ENCODE results near the gene TBXAS1. TPM values are rescaled to one million over a fixed set of nuclear protein-coding genes. Genes with fewer than 3 reads are reported as not detected.

Gene TBXAS1
- polyA plus RNA-seq, 1 donor from 2014 or later: 0.93 TPM

- Histone ChIP-seq H3K9ac (ENCODE audit: low read length) (no peak overlapping the region), H3K27me3 (ENCODE audit: insufficient read depth, low read depth, low read length) (no peaks in the 10 kb centered on the region), H3K4me2 (ENCODE audit: low read length) (no peak overlapping the region), H2AFZ (ENCODE audit: low read depth, low read length) (no peak overlapping the region), H3K9me2 (ENCODE audit: insufficient read depth, low read length) (no peaks in the 10 kb centered on the region), H3K4me3 (ENCODE audit: low read length) (no peak overlapping the region), H3K27ac (ENCODE audit: low read length) (no peak overlapping the region), H3F3A (ENCODE audit: insufficient read depth, low read length, poor library complexity, severe bottlenecking) (peaks cover 4% of the 10 kb centered on the region), H4K20me1 (ENCODE audit: insufficient read depth) (no peaks in the 10 kb centered on the region), H3K9me3 (ENCODE audit: low read length) (no peaks in the 10 kb centered on the region), H3K79me2 (replicated peaks; ENCODE audit: insufficient read depth, low read length) (no peaks in the 10 kb centered on the region), H3K36me3 (ENCODE audit: insufficient read depth, low read length) (no peaks in the 10 kb centered on the region)
- TF ChIP-seq TAF1 (IDR thresholded peaks at IDR 0.05; ENCODE audit: low read depth): no peak
- no peak for TF ChIP-seq CTCF (IDR thresholded peaks at IDR 0.05; ENCODE audit: poor library complexity, severe bottlenecking)
- TF ChIP-seq RAD21 (conservative IDR thresholded peaks at IDR 0.05): no peak
- TF ChIP-seq POLR2AphosphoS5 (IDR thresholded peaks at IDR 0.05): no peak
- no peak for TF ChIP-seq REST (IDR thresholded peaks at IDR 0.05; ENCODE audit: borderline replicate concordance)
- TF ChIP-seq SMC3 (conservative IDR thresholded peaks at IDR 0.05; ENCODE audit: poor library complexity): no peak
- no peak for TF ChIP-seq MXI1 (conservative IDR thresholded peaks at IDR 0.05; ENCODE audit: poor library complexity, severe bottlenecking)
- no peak for TF ChIP-seq EZH2 (IDR thresholded peaks at IDR 0.05; ENCODE audit: borderline replicate concordance, insufficient read depth, low read length, poor library complexity, severe bottlenecking)
- no peak for TF ChIP-seq EP300 (conservative IDR thresholded peaks at IDR 0.05; ENCODE audit: poor library complexity, severe bottlenecking)
Observed at GRCh38 chr7:139906879-139907278, 77.8 kb downstream of the TBXAS1 start.

- no peak overlapping the region for H3K27ac ChIP-seq (ENCODE audit: low read length)
- no peaks in the 10 kb centered on the region for H3K9me2 ChIP-seq (ENCODE audit: insufficient read depth, low read length)
- H3K4me3 ChIP-seq (ENCODE audit: low read length): no peak overlapping the region
- H4K20me1 ChIP-seq (ENCODE audit: insufficient read depth): no peaks in the 10 kb centered on the region
- no peak overlapping the region for H2AFZ ChIP-seq (ENCODE audit: low read depth, low read length)
- peaks cover 4% of the 10 kb centered on the region for H3F3A ChIP-seq (ENCODE audit: insufficient read depth, low read length, poor library complexity, severe bottlenecking)
- H3K9me3 ChIP-seq (ENCODE audit: low read length): no peaks in the 10 kb centered on the region
- no peak overlapping the region for H3K4me2 ChIP-seq (ENCODE audit: low read length)
- H3K79me2 ChIP-seq (replicated peaks; ENCODE audit: insufficient read depth, low read length): no peaks in the 10 kb centered on the region
- no peaks in the 10 kb centered on the region for H3K27me3 ChIP-seq (ENCODE audit: insufficient read depth, low read depth, low read length)
- no peaks in the 10 kb centered on the region for H3K36me3 ChIP-seq (ENCODE audit: insufficient read depth, low read length)
- H3K9ac ChIP-seq (ENCODE audit: low read length): no peak overlapping the region
- TF ChIP-seq CTCF (IDR thresholded peaks at IDR 0.05; ENCODE audit: poor library complexity, severe bottlenecking): no peak
- no peak for TF ChIP-seq SMC3 (conservative IDR thresholded peaks at IDR 0.05; ENCODE audit: poor library complexity)
- no peak for TF ChIP-seq MXI1 (conservative IDR thresholded peaks at IDR 0.05; ENCODE audit: poor library complexity, severe bottlenecking)
- no peak for TF ChIP-seq RAD21 (conservative IDR thresholded peaks at IDR 0.05)
- no peak for TF ChIP-seq EP300 (conservative IDR thresholded peaks at IDR 0.05; ENCODE audit: poor library complexity, severe bottlenecking)
- TF ChIP-seq POLR2AphosphoS5 (IDR thresholded peaks at IDR 0.05): no peak
- no peak for TF ChIP-seq REST (IDR thresholded peaks at IDR 0.05; ENCODE audit: borderline replicate concordance)
- no peak for TF ChIP-seq EZH2 (IDR thresholded peaks at IDR 0.05; ENCODE audit: borderline replicate concordance, insufficient read depth, low read length, poor library complexity, severe bottlenecking)
- no peak for TF ChIP-seq TAF1 (IDR thresholded peaks at IDR 0.05; ENCODE audit: low read depth)
Observed at GRCh38 chr7:139908792-139909191, 79.7 kb downstream of the TBXAS1 start.

All from neural cell (in vitro differentiated cells).